Hypothalamus (tissue), 51 donors: ENCODE measurements around the gene SYNM.
"Not testable (repeated sequence)": the region's sequence is repeated elsewhere in the genome, so short reads cannot be mapped to it uniquely, and the experiment has no call there.

Source experiments
- DNase-seq, 51 donors: peaks; one replicate each; lab custom pipeline; 2025; lab: John Stamatoyannopoulos, UW

Gene SYNM

GRCh38 chr15:99102332-99103235, 2.3 kb upstream of the SYNM start:
- no peak for DNase-seq

- DNase-seq: no peak
These were observed 1.6 kb upstream of the SYNM start for GRCh38 chr15:99103279-99103678.

- DNase-seq: peak in 24 of 51 donors; percentile 18 to 63 (median 45)
These were observed 848 bp downstream of the SYNM start for GRCh38 chr15:99105514-99106341.

GRCh38 chr15:99106417-99107220, 1.7 kb downstream of the SYNM start:
- DNase-seq: no peak

- no peak for DNase-seq
These were observed 4.1 kb downstream of the SYNM start for GRCh38 chr15:99108993-99109392.

GRCh38 chr15:99109555-99110021, 4.7 kb downstream of the SYNM start:
- no peak for DNase-seq

- DNase-seq: no peak
These were observed 5.2 kb downstream of the SYNM start for GRCh38 chr15:99110093-99110492.

- DNase-seq: no peak
These were observed 5.9 kb downstream of the SYNM start for GRCh38 chr15:99110581-99111320.

GRCh38 chr15:99111641-99112040, 6.8 kb downstream of the SYNM start:
- DNase-seq: not testable (repeated sequence)

- no peak for DNase-seq
These were observed 8.8 kb downstream of the SYNM start for GRCh38 chr15:99113547-99114271.

- DNase-seq: no peak
These were observed 9.8 kb downstream of the SYNM start for GRCh38 chr15:99114511-99115299.

GRCh38 chr15:99115300-99116215, 10.7 kb downstream of the SYNM start:
- no peak for DNase-seq

- no peak for DNase-seq
These were observed 12.2 kb downstream of the SYNM start for GRCh38 chr15:99117111-99117510.

- peak in 1 of 51 donors; percentile 33 for DNase-seq
These were observed 12.8 kb downstream of the SYNM start for GRCh38 chr15:99117563-99118257.

GRCh38 chr15:99118258-99118632, 13.4 kb downstream of the SYNM start:
- DNase-seq: no peak

- no peak for DNase-seq
These were observed 14.1 kb downstream of the SYNM start for GRCh38 chr15:99118801-99119546.
